HG03521 (cell line): ENCODE results near the gene ENTPD3.
A peak's percentile ranks its signal among the peaks of the same experiment; 100 is the strongest.
"Not testable (repeated sequence)": the region's sequence is repeated elsewhere in the genome, so short reads cannot be mapped to it uniquely, and the experiment has no call there.

Experiments
- ATAC-seq: cut with Tn5 transposase; IDR thresholded peaks from one replicate; pipeline ENCODE4 v1.9.1; 2021; ENCODE audit warnings: mild to moderate bottlenecking, moderate library complexity; ENCODE audit not compliant: unreplicated experiment

Gene ENTPD3

GRCh38 chr3:40458473-40458872 is 71.5 kb downstream of the ENTPD3 start:
- no peak for ATAC-seq

DNA sequence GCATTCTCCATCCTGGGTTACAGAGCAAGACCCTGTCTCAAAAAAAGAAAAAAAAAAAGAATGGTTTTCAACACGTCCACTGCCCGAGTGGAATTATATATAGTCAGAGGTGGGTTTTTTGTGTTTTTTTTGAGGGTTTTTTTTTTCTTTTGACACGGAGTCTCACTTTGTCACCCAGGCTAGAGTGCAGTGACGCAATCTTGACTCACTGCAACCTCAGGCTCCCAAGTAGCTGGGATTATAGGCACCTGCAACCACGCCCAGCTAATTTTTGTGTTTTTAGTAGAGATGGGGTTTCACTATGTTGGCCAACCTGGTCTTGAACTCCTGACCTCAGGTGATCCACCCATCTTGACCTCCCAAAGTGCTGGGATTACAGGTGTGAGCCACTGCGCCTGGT is 73.5 kb downstream of the ENTPD3 start:
- not testable (repeated sequence) for ATAC-seq

DNA sequence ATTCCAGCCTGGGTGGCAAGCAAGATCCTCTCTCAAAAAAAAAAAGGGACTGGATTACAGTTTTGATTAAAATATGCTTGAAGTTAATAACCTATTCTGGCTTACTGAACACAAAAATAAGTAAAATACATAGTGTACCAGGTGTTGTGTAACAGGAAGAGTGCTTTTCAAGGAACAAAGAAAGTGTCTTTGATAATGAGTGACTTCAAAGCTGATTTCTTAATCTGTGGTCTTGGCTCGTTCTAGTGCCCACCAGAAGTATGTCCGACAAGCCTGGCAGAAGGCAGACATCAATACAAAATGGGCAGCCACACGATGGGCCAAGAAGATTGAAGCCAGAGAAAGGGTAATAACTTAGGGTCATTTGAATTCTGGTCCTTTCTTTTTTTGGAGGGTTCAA is 74.2 kb downstream of the ENTPD3 start:
- ATAC-seq = no peak

GRCh38 chr3:40462838-40463237 is 75.9 kb downstream of the ENTPD3 start:
- ATAC-seq = not testable (repeated sequence)

- ATAC-seq = no peak
Measured at GRCh38 chr3:40463579-40463978, 76.6 kb downstream of the ENTPD3 start.

DNA sequence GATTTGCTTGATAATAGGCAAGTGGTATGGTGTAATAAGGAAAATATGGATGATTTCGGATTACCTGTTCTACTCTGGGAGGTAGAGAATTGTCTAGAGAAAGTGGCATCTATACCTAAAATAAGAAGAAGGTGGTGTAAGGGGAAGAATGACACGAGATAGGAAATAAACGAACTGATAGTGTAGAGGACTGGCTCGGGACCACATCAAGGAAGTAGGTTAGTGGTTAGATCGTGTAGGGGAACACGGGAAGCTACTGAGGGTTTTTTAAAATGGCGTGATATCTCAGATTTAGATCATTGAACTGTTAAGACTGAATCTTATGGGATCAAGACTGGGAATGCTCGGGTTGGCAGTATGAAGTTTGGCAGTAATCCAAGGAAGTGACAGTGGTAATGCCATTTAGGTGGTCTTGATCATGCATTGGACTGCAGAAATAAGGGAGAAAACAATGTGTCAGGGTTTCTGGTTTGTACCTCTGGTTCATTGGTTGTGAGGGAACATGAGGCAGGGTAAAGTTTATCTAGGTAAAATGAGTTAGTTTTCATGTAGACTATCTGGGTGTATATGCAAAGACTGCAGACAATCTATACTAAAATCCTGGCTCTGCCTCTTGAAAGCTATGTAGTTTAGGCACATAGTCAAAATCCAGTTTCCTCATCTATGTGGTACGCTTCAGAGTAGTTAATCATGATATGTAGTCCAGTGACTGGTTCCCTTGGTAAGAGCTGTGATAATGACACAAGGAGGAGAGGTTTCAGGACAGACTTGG is 77.5 kb downstream of the ENTPD3 start:
- ATAC-seq = no peak

GRCh38 chr3:40465111-40465407 is 78.1 kb downstream of the ENTPD3 start:
- no peak for ATAC-seq

DNA sequence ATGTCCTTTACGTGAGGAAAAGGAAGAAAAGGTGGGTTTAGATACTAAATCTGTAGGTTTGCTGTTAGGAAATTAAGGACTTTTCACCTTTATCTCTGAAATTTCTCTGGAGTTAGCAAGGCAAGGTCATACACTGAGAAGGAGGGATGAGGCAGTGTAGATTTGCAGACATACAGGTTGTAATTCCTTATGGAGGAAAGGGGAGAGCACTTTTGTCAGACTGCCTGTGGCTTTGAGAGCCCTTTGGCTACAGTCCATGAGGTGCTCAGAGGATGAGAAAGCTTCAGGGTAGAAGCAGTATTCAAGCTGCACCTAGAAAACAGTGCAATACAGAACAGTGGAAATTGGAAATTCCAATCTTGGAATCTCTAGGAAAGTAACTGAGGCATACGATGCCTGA is 78.5 kb downstream of the ENTPD3 start:
- no peak for ATAC-seq

- ATAC-seq = no peak
Measured at GRCh38 chr3:40468018-40468417, 81.0 kb downstream of the ENTPD3 start.

GRCh38 chr3:40470701-40471100 is 83.7 kb downstream of the ENTPD3 start:
- no peak for ATAC-seq

GRCh38 chr3:40476478-40477470 is 89.8 kb downstream of the ENTPD3 start, which contains the start of gene ZNF619:
Gene ZNF619, plus strand, starts transcription at chr3:40477122. Its CDS starts 858 bp downstream, at chr3:40477980.
- peak; percentile 82 for ATAC-seq

- ATAC-seq = no peak
Measured at GRCh38 chr3:40477666-40478065, 90.7 kb downstream of the ENTPD3 start.
